MM.1S (cell line): Measurements from ENCODE around the gene ZNF785.

Experiments used
- DNase-seq: peaks from one replicate; pipeline ENCODE4 v3.0.0-alpha.2; 2015
- H2AFZ ChIP-seq: fragments of 300-600 bp; sonication (generic); 2 replicates; pipeline ENCODE4 v1.6.0; 2016; ENCODE audit warnings: antibody characterized with exemption, low read length
- H3F3A ChIP-seq: fragments of 300-600 bp; sonication (generic); 2 replicates; pipeline ENCODE4 v1.6.1; 2016; ENCODE audit warnings: mild to moderate bottlenecking, antibody characterized with exemption, low read length, moderate library complexity, mixed read lengths; ENCODE audit not compliant: insufficient read depth
- H3K27ac ChIP-seq: fragments of 300-600 bp; sonication (generic); 2 replicates; pipeline ENCODE4 v1.5.1; 2016; ENCODE audit warnings: mild to moderate bottlenecking, low read length
- H3K27me3 ChIP-seq: fragments of 300-600 bp; sonication (generic); replicated peaks from 2 replicates; pipeline ENCODE4 v1.6.0; 2016; ENCODE audit warnings: low read length; ENCODE audit not compliant: insufficient read depth
- H3K36me3 ChIP-seq: fragments of 300-600 bp; sonication (generic); replicated peaks from 2 replicates; pipeline ENCODE4 v1.6.1; 2016; ENCODE audit warnings: mild to moderate bottlenecking, low read length, mixed read lengths; ENCODE audit not compliant: insufficient read depth
- H3K4me1 ChIP-seq: fragments of 300-600 bp; sonication (generic); 2 replicates; pipeline ENCODE4 v1.6.1; 2016; ENCODE audit warnings: low read length, mixed read lengths
- H3K4me2 ChIP-seq: fragments of 300-600 bp; sonication (generic); 2 replicates; pipeline ENCODE4 v1.6.0; 2016; ENCODE audit warnings: low read depth, low read length
- H3K4me3 ChIP-seq: fragments of 300-600 bp; sonication (generic); 2 replicates; pipeline ENCODE4 v1.5.1; 2016; ENCODE audit warnings: low read length, mixed read lengths
- H3K79me2 ChIP-seq: fragments of 300-600 bp; sonication (generic); 2 replicates; pipeline ENCODE4 v1.6.1; 2016; ENCODE audit warnings: mixed run types, low read length, mixed read lengths
- H3K9ac ChIP-seq: fragments of 300-600 bp; sonication (generic); 2 replicates; pipeline ENCODE4 v1.6.1; 2016; ENCODE audit warnings: low read length, mixed read lengths
- H3K9me2 ChIP-seq: fragments of 300-600 bp; sonication (generic); replicated peaks from 2 replicates; pipeline ENCODE4 v1.6.1; 2016; ENCODE audit warnings: mild to moderate bottlenecking, low read length, mixed read lengths; ENCODE audit not compliant: insufficient read depth
- H3K9me3 ChIP-seq: fragments of 300-600 bp; sonication (generic); replicated peaks from 2 replicates; pipeline ENCODE4 v1.6.1; 2016; ENCODE audit warnings: mild to moderate bottlenecking, low read length, mixed read lengths; ENCODE audit not compliant: insufficient read depth
- H4K20me1 ChIP-seq: fragments of 300-600 bp; sonication (generic); 2 replicates; pipeline ENCODE4 v1.6.1; 2016; ENCODE audit warnings: mild to moderate bottlenecking, low read length, moderate library complexity, mixed read lengths; ENCODE audit not compliant: insufficient read depth
- EZH2 ChIP-seq: fragments of 300-600 bp; sonication (generic); optimal IDR thresholded peaks from 2 replicates; pipeline ENCODE3; 2017; ENCODE audit warnings: low read depth, mild to moderate bottlenecking, antibody characterized with exemption, low read length, mixed read lengths
- EZH2phosphoT487 ChIP-seq: fragments of 300-600 bp; sonication (generic); IDR thresholded peaks from 2 replicates; pipeline ENCODE4 v1.6.1; 2018; ENCODE audit warnings: antibody characterized with exemption, low read length
- TF ChIP-seq, protein P1 (sequence below): fragments of 300-600 bp; sonication (generic); IDR thresholded peaks from 2 replicates; pipeline ENCODE4 v1.5.1; 2016; ENCODE audit warnings: antibody characterized with exemption, low read length, mixed read lengths

The ZNF785 gene

DNA sequence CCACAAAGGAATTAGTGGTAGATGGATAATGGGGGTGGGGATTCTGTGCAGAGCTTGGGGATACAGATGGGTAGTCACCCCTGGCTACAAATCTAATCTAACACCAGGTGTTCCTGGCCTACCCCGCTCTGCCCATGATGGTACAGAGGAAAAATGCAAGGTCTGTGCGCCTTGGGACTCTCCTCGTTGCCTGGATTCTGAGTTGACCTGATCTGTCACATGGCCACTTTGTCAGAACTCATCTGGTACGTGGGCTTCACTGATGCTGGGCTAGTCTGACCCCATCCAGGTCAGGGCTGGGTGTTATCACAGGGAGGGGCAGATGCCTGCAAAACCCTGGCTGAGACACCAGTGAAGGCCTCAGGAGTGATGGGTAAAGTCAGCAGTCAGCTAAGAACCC, 32.5 kb downstream of the ZNF785 start:
- Histone ChIP-seq H3K79me2 (peaks cover 30% of the 10 kb centered on the region), H3K36me3 (no peaks in the 10 kb centered on the region), H3K27ac (no peak overlapping the region), H3K9ac (no peak overlapping the region), H4K20me1 (no peaks in the 10 kb centered on the region), H3K27me3 (no peaks in the 10 kb centered on the region), H3K9me3 (no peaks in the 10 kb centered on the region), H3F3A (peaks cover 4% of the 10 kb centered on the region; the same call in 1 of the 2 replicates), H3K4me3 (no peak overlapping the region), H3K9me2 (no peaks in the 10 kb centered on the region), H3K4me2 (no peak overlapping the region), H3K4me1 (no peaks in the 10 kb centered on the region), H2AFZ (no peak overlapping the region)
- TF ChIP-seq EZH2phosphoT487 (no peak), EZH2 (no peak)
- TF ChIP-seq, protein P1, sequence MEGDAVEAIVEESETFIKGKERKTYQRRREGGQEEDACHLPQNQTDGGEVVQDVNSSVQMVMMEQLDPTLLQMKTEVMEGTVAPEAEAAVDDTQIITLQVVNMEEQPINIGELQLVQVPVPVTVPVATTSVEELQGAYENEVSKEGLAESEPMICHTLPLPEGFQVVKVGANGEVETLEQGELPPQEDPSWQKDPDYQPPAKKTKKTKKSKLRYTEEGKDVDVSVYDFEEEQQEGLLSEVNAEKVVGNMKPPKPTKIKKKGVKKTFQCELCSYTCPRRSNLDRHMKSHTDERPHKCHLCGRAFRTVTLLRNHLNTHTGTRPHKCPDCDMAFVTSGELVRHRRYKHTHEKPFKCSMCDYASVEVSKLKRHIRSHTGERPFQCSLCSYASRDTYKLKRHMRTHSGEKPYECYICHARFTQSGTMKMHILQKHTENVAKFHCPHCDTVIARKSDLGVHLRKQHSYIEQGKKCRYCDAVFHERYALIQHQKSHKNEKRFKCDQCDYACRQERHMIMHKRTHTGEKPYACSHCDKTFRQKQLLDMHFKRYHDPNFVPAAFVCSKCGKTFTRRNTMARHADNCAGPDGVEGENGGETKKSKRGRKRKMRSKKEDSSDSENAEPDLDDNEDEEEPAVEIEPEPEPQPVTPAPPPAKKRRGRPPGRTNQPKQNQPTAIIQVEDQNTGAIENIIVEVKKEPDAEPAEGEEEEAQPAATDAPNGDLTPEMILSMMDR: no peak
- DNase-seq: no peak

DNA sequence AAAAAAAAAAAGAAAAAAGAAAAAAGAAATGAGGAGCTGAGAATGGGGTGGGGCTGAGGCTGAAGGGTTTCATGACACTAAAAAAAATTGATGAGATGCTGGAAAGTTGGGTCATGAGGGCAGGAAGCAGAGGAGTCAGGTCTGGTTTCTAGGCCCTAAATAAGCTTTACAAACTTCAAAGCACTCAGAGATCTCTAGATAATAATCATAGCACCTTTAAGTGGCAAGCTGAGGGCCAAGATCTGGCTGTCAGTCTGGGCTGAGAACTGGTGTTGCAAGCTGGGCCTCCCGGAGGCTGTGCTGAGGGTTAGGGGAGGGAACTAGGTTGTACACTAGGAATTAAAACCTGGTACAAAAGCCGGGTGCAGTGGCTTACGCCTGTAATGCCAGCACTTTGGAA, 33.7 kb downstream of the ZNF785 start:
- H3F3A ChIP-seq: no peaks in the 10 kb centered on the region
- no peaks in the 10 kb centered on the region for H3K4me1 ChIP-seq
- no peak overlapping the region for H3K4me2 ChIP-seq
- peaks cover 21% of the 10 kb centered on the region for H3K79me2 ChIP-seq
- no peak overlapping the region for H3K27ac ChIP-seq
- H3K27me3 ChIP-seq: no peaks in the 10 kb centered on the region
- TF ChIP-seq EZH2phosphoT487: no peak
- no peak for TF ChIP-seq EZH2
- TF ChIP-seq, protein P1: no peak
- no peak overlapping the region for H3K9ac ChIP-seq
- no peaks in the 10 kb centered on the region for H3K9me3 ChIP-seq
- no peak overlapping the region for H3K4me3 ChIP-seq
- no peaks in the 10 kb centered on the region for H3K36me3 ChIP-seq
- H2AFZ ChIP-seq: no peak overlapping the region
- H3K9me2 ChIP-seq: no peaks in the 10 kb centered on the region
- DNase-seq: no peak
- H4K20me1 ChIP-seq: no peaks in the 10 kb centered on the region

DNA sequence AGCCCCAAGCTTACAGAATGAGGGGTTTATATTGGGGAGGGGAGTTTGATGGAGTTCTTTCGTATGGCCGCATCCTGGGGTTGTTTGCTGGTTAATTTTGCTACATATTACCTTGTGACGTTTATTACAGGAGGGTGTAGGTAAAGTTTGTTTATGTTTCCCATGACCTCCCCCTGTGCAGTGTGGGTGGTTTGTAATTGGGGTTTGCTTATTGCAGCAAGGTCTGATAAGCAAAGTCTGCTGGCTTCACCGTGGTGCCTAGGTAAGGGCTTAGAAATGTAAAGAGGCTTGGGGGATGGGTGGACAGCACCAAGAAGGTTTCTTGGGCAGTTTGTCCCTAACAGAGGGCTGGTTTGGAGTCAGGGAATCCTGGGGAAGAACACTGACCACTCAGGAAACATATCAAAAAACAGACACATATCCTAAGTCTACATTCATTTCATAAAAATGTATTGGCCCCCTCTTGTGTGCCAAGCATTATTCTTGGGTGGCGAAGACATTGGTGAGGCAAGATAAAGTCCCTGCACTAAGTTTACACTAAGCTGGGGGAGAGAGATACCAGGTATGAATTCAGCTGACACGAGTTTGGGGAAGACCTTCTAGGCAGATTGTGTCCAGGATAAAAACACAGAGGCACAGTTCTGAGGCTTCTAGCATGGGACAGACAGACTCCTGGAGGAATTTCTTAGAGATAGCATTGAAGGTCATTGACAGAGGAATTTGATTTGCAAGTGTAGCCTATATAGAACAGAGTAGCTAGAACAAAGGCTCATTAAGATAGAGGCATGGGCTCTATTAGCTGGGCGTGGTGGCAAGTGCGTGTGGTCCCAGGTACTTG, 36.9 kb downstream of the ZNF785 start:
- H3K9me2 ChIP-seq: no peaks in the 10 kb centered on the region
- H3K9me3 ChIP-seq: no peaks in the 10 kb centered on the region
- DNase-seq: no peak
- H3K27me3 ChIP-seq: no peaks in the 10 kb centered on the region
- no peaks in the 10 kb centered on the region for H3F3A ChIP-seq
- no peaks in the 10 kb centered on the region for H3K79me2 ChIP-seq
- no peak overlapping the region for H3K27ac ChIP-seq
- no peaks in the 10 kb centered on the region for H3K4me1 ChIP-seq
- TF ChIP-seq EZH2phosphoT487: no peak
- no peak for TF ChIP-seq EZH2
- TF ChIP-seq, protein P1: no peak
- no peak overlapping the region for H3K4me2 ChIP-seq
- H3K4me3 ChIP-seq: no peak overlapping the region
- H4K20me1 ChIP-seq: no peaks in the 10 kb centered on the region
- no peak overlapping the region for H2AFZ ChIP-seq
- no peak overlapping the region for H3K9ac ChIP-seq
- H3K36me3 ChIP-seq: no peaks in the 10 kb centered on the region
